GM18507 (cell line): ENCODE results near the gene IGFL1.
A peak's percentile ranks its signal among the peaks of the same experiment; 100 is the strongest.
"Not testable (repeated sequence)": the region's sequence is repeated elsewhere in the genome, so short reads cannot be mapped to it uniquely, and the experiment has no call there.

Experiments
- DNase-seq: peaks from one replicate; pipeline ENCODE4 v3.0.0; 2011; ENCODE audit warnings: low read depth; ENCODE audit not compliant: insufficient read length; ENCODE audit errors: extremely low spot score
- FAIRE-seq: peaks from 2 replicates; lab custom pipeline; 2011; peaks lifted over from hg19 to GRCh38; lab: Jason Lieb, UNC

Gene IGFL1

DNA sequence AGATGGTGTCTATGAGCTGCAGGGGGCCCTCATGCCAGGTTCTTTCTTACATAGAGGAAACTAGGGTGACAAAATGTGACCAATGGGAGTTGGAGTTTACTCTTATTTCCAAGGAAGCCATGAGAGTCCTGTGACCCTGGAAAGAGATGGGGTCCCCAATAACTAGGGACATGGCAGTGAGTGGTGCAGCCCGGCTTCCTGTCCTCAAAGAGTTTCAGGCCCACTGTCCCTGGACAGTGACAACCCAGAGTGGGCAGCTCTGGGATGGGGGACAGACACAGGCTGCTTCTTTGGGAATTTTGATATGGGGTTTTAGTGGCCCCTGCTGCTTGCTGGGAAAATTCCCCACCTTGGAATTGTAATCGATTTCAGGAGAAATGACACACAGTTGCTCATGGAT lies 8.4 kb upstream of the IGFL1 start:
- DNase-seq (no peak), FAIRE-seq (no peak)

DNA sequence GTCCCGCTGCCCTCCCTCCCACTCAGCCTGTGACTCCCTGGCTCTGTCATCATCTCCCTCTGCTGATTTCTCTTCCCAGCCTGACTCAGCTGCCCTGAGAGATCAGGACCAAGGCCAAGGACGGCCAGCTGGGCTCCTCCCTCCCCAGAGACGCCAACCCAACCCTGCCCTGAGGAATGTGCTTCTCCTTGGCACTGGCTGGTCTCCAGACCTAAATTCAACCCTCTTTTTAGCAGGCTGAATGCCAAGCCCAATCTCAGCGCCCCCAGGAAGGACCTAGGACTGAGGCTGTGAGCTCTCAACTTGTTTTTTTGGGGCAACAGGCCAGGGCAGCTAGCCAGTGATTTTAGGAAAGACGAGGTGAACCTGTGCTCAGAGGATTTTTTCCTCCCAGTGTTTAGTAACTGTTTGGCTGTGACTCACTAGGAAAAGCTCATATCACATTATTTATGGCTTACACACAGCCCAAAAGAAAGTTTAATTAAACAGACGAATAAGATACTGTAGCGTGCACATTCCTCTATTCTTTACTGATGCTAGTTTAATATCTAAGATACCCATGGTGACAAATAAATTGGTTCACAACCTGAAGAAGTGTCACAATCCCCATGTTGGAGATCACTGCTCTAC lies 7.4 kb upstream of the IGFL1 start:
- no peak for DNase-seq
- no peak for FAIRE-seq

DNA sequence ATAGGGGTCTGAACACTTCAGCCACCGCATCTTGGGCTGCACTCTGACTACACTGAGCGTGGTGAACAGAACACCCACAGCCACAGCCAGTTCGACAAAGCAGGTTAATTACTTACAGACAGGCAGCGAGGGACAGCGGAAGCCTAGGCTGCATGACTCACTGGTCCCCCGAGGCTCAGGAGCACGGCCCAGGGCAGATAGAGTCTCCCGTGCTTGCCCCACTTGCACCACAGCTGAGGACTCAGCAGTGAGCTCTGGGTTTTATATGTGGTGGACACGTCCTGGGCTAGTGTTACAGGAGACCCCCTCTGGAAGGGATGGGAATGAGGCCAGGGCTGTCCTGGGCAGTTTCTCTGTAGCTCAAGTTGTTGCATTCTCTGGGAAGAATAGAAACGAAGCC lies 5.8 kb upstream of the IGFL1 start:
- not testable (repeated sequence) for DNase-seq, FAIRE-seq

DNA sequence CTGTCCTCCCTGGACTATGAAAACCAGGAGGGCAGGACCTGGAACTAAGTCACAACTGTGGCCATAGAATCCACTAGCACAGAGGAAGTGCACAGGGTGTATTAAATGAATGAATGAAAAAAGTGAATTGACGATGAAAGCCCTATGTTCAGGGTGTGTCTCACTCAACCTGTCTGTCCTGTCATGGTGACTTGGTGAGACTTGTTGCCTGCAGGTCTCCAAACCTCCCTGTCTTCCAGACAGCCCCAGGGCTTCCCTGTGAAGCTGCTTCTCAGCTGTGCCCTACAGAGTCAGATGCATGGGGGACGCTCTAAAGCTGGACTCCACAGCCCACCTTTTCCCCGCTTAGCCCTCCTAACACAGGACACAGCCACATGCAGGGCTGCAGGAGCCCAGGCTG lies 4.8 kb upstream of the IGFL1 start:
- no peak for DNase-seq
- FAIRE-seq, result no peak

DNA sequence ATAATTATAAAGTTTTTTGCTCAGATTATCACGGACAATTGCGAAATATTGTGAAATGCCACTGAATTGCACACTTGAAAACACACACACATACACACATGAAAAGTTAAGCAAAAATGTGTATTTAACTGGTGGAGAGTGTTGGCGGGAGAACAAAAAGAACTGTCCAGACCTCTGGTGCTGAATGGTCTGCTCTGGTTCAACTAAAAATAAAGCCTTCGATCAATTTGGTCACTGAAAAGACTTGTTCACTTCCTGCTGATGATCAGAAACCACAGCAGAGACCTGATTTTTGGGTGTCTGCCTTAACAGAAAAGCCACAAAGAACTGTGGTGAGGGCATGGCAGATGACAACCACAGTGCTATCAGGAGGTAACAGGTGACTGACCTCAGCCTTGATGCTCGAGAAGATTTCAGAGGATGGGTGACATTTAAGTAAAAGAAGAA lies 4.0 kb upstream of the IGFL1 start:
- DNase-seq (no peak), FAIRE-seq (no peak)

DNA sequence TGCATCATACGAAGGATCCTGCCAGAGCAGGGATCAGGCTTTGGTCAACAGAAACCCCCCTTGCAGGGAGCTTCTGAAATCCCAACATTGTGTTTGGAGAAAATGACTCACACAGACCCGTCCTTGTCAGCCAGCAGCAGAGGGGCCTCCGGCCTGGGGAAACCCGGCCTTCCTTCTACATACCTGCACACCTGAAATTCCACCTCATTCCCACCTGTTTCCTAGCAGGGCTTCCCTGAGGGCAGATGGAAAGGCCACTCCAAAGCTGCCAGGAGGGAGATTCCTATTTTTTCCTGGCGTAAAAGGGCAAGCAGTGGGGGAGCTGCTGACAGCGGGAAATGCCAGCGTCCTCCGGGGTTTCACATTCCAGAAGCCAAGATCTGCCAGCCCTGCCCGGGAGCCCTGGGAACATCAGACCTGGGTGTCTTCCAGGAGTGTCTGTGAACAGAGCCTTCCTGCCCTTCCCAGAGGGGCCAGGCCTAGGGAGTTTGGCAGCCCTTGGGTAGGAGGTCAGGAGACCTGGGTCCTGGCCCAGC lies 3.0 kb upstream of the IGFL1 start:
- no peak for DNase-seq

DNA sequence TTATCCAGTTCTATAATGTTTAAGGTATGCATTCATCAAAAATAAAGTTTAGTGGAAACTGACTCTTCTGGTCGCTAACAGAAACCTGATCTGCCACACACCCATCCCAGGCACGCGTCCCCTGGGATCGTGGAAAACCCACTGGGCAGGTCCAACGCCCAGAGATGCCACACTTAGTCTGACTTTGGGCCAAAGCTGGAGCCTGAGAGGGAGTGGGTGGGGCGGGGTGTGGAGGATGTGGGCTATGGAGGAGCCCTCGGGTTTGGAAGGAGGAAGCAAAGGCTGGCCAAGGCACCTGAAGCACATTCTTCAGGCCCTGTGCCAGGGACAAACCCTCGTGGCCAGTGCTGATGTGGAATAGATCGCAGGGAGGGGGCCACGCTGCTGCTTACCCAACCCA lies 2.5 kb downstream of the IGFL1 start:
- no peak for DNase-seq
- FAIRE-seq, result no peak

More for the DNA sequence above, 3.0 kb upstream of the IGFL1 start:
- no peak for FAIRE-seq

DNA sequence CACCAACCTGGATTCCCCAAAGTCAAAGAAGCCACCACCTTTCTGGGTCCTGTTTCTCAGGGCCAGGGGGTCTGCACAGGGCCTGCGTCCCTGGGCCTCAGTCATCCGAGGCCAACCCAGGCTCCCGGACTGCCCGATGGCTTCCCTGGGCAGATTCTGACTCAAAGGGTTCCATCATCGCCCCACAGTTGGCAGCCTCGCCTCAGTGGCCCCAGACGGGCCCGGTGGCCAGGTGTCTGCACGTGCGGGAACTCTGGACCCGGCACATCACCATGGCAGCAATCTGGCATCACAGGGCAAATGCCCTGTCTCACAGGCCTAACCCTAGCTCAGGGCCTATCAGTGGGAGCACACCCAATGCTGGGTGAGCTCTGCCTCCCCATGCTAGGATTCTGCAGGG lies 2.9 kb downstream of the IGFL1 start:
- DNase-seq (no peak), FAIRE-seq (no peak)

DNA sequence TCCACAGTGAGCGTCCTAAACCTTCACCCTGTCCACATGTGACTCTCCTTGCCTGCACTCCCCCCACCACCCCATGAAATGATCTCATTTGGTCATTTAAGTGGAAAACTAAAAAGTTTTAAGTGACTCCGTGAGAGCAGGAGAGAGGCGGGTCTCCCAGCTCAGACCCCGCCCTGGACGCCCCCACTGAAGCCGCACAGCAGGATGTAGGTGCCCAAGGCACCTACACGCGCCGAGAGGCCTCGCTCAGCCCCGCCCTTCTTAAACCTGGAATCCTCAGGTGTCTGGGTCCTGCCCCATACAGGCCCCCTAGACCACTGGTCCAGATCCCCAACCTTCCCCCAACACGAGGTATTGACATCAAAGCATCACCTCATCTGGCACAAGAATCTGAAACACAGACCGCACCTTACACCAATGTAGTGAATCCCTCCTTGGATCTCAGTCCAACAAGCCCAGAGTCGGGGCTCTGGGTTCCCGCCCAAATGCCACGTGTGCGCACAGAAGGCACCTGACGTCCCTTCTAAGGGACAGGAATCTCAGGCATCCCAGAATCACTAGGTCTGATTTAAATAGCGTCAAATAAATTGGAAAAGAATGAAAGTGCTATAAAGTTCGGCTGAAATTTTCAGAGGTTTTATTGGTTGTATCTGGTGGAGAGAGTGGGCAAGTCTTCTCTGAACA lies 3.5 kb downstream of the IGFL1 start:
- FAIRE-seq (no peak), DNase-seq (no peak)

DNA sequence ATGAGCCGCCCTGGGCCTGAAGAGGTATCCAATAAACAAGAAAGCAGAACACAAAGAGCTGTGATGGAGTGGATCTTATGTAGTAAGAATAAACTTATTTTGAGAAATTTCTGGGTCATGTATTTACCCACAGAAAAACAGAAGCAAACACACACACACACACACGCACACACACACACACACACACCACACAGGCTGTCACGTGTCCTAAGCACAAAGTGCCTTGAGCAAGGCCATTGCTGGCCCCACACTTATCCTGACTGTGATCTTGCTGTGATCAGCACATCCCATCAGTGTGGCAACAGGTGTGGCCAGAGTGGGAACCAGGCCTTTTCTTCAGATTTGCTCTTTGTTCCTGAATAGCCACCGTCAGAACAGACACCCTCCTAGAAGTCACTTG lies 4.3 kb downstream of the IGFL1 start:
- not testable (repeated sequence) for DNase-seq
- FAIRE-seq, result peak; percentile 21

DNA sequence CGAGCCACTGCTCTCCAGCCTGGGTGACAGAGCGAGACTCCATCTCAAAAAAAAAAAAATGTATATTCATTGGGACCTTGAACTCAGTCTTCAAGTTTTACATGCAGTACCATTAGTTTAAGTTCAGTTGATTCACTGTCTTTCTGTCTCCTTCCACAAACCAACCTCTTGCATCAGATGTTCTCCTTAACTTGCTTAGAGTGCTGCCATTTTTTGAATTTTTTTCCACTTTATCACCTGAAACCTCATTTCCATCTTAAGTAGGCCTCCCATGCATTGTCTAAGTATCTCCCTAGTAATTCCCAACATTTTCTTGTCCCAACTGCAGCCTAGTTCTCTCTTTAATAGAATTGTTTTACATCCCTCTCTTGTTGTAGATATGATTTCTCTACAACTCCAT lies 8.6 kb downstream of the IGFL1 start:
- FAIRE-seq, DNase-seq: not testable (repeated sequence)

DNA sequence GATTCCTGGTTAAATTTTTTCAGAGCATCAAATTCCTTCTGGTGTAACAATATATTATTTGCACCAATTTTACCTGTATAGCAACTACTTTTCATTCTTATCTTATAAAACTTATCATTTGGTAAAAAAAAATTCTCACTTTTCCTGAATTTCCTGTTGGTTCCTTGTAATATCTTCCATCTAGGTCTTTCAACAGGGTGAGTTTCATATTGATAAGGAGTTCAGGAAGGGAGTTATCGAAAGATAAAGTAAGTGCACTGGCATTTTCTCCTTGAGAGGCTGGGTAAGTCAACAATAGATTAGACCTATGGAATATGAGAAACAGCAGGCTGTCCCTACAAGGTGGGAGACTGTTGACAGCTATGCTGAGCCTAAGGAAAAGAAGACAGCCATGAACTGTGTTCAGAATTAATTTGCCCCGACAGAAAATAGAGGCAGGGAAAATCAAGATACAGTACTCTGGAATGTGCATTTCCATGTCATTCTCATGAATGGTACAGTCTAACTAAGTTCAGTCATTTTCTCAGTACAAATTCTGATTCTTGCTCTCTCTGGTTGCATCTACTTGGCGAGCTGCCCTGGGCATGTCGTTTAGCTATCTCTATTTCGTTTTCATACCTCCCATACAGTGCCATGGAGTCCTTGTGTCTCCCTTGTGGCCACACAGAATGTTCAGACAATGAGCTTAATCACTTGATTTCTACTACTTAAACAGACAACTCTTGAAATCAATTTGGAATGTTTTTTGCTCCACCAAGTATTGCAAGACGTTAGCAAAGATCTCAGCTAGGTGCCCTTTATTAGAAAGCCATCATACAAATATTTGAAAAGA lies 9.9 kb downstream of the IGFL1 start:
- DNase-seq (no peak), FAIRE-seq (no peak)

DNA sequence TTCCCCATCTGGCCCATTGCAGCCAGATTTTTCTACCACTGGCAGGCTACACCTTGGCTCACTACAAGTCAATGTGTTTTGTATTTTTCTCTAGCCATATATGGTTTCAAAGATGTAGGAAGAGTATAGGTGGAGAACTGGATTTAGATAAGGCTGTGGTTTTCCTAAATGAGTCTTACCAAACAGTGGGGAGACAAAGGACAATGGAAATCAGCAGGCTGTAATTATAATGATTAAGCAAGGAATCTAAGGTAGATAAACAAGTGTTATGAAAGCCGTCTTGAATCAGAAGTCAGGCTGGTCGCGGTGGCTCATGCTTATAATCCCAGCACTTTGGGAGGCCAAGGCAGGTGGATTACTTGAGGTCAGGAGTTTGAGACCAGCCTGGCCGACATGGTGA lies 11.2 kb downstream of the IGFL1 start:
- DNase-seq, result no peak
- no peak for FAIRE-seq

DNA sequence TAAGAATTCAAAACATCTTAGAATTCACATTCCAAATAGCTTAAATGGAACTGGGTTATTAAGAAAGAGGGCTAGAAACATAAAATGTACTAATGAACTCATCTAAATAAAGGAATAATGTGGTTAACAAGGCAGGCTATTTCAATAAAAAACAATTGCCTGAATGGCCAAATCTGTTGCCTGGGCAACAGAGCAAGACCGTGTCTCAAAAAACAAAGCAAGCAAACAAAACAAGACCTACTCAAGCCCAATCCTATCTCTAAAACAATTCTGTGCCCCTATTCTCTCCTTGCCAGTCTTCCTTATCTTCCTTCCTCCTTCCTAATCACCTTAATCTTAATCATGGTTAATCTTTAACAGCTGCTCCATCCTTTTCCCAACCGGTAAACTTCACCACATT lies 12.1 kb downstream of the IGFL1 start:
- FAIRE-seq, result no peak
- no peak for DNase-seq

DNA sequence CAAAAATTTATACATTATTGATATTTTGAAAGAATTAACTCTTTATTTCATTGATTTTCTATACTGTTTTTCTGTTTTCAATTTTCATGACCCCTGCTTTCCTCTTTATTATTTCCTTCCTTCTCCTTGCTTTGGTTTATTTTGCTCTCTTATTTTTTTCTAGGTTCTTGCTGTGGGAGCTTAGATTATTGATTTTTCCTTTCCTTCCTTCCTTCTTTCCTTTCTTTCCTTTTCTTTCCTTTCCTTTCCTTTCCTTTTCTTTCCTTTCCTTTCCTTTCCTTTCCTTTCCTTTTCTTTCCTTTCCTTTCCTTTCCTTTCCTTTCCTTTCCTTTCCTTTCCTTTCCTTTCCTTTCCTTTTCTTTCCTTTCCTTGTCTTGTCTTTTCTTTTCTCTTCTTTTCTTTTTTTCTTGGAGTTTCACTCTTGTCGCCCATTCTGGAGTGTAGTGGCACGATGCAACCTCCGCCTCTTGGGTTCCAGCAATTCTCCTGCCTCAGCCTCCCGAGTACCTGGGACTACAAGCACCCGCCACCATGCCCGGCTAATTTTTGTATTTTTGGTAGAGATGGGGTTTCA lies 13.6 kb downstream of the IGFL1 start:
- FAIRE-seq, DNase-seq: not testable (repeated sequence)

DNA sequence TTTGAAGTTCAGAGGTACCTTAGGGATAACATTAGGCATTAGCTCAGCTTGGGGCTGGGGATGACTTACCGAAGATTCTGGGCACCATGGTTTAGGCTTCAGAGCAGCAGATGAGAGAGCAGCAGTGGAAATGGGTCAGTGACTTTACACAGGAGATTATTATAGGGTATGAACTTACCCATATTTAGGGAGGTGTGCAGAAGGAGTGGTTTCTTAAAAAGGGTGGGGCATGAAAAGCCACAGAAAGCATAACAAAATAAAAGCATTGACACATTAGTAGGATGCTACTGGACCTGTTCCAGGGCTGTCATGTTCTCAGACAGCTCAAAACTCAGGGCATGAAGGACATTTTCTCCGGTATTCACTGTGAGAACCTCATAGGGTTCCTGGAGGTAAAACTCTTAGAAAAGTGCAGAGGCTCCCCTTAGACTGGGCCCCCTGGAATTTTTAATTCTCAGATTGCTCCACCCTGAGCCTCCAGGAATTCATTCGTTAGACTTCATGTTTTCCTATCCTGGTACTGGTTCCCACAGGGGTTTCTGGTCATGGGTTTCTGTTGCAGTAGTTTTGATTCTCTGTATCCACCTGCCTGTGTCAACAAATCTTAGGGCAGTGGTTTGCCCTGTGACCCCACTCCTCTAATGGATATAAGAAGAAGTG lies 20.7 kb downstream of the IGFL1 start:
- FAIRE-seq, result no peak

DNA sequence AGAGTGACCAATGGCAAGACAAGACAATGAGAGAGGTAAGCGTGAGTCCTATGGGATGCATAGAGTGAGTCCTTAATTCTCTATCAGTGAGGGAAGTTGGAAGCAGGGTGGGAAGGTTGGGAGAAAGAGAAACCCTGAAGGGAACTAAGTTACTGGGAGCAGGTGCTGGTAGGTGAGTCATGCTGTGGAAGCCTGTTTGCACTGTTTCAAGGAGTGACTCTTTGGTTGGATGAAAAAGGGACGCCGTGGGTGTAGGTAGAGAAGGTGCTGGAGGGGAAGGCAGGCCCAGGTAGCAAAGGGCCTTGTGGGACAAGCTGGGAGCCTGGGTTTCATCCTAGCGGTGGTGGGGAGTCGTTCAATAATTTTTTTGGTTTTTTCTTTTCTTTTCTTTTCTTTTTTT lies 21.9 kb downstream of the IGFL1 start:
- FAIRE-seq (no peak), DNase-seq (no peak)

More for the DNA sequence above, 20.7 kb downstream of the IGFL1 start:
- no peak for DNase-seq

DNA sequence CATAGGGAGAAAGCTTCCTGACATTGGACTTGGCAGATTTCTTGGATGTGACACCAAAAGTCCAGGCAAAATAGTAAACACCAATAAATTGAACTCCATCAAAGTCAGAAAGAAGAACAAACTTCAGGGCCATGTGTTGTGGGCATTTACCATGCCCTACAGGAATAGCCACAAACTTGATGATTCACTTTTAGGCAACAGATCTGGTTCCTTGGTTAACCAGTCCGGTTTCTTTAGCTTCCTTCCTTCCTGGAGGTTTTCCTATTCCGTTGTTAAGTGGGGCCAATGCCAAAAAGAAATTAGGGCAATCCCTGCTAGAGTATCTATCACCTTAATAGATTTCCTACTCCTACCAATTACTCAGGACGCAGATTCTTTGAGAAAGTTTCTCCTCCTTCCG lies 25.2 kb downstream of the IGFL1 start:
- DNase-seq (no peak), FAIRE-seq (no peak)

DNA sequence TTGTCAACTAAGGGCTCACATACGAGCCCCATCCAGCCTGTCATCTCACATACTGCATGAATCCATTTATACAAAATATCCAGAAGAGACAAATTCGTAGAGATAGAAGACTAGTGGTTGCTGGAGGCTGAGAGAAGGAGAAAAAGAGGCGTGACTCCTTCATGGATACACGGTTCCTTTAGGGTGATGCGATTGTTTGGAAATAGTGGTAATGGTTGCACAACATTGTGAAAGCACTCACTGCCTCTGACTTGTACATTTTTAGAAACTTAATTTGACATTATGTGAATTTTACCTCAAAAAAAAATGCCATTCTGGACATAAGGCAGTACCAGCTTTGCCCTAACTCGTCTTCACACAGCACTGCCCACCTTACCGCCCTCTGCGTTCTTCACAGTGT lies 27.3 kb downstream of the IGFL1 start:
- DNase-seq, result no peak
- no peak for FAIRE-seq
